ENCODE measurements around the gene NR1H3.

GRCh38 chr11:47267876-47268275 is 10.1 kb downstream of the NR1H3 start:
- TF ChIP-seq EZH2 (IDR thresholded peaks at IDR 0.05; ENCODE audit: low read length, missing control alignments) (no peak), CTCF (conservative IDR thresholded peaks at IDR 0.05 in 1 of 2, IDR thresholded peaks at IDR 0.05 in 1 of 2; ENCODE audit: low read depth in 1 of 2, low read length in 2 of 2) (no peak)

Measured in fibroblast of lung (primary cell).